HepG2 (cell line): Measurements from ENCODE around the gene MLN. TPM values are rescaled to one million over a fixed set of nuclear protein-coding genes. Genes with fewer than 3 reads are reported as not detected.
A peak's percentile ranks its signal among the peaks of the same experiment; 100 is the strongest.

Source experiments
- ARID4A ChIP-seq: sonication (generic); formaldehyde crosslinking; IDR thresholded peaks from 2 replicates; pipeline ENCODE4 v1.5.0; 2020; ENCODE audit warnings: mild to moderate bottlenecking, missing genetic modification reagents, borderline replicate concordance
- CEBPZ ChIP-seq: IDR thresholded peaks from 2 replicates; pipeline ENCODE4 v1.6.1; 2012; ENCODE audit warnings: low read length, improper control_type of control experiment
- ELK4 ChIP-seq: sonication (generic); formaldehyde crosslinking; IDR thresholded peaks from 2 replicates; pipeline ENCODE4 v1.9.0; 2021; ENCODE audit warnings: missing genetic modification reagents, borderline replicate concordance
- FOXA3 ChIP-seq: IDR thresholded peaks from 2 replicates; pipeline ENCODE4 v1.6.1; 2016; ENCODE audit warnings: missing genetic modification reagents, missing compliant biosample characterization
- GFI1 ChIP-seq: sonication (generic); formaldehyde crosslinking; IDR thresholded peaks from 2 replicates; pipeline ENCODE4 v1.5.0; 2020; ENCODE audit warnings: missing genetic modification reagents, mild to moderate bottlenecking, borderline replicate concordance
- RFX3 ChIP-seq: IDR thresholded peaks from 2 replicates; pipeline ENCODE4 v1.6.1; 2016; ENCODE audit warnings: missing biosample characterization, missing genetic modification reagents
- SRSF9 ChIP-seq: fragments of 200-400 bp; formaldehyde crosslinking; IDR thresholded peaks from 2 replicates; pipeline ENCODE4 v1.6.1; 2018; ENCODE audit warnings: borderline replicate concordance, mild to moderate bottlenecking, low read depth, low read length; ENCODE audit not compliant: insufficient read depth, poor library complexity, severe bottlenecking
- ZFP62 ChIP-seq: sonication (generic); formaldehyde crosslinking; IDR thresholded peaks from 2 replicates; pipeline ENCODE4 v1.4.0; 2020; ENCODE audit warnings: missing genetic modification reagents
- ZSCAN20 ChIP-seq: sonication (generic); formaldehyde crosslinking; IDR thresholded peaks from 2 replicates; pipeline ENCODE4 v1.4.0; 2020; ENCODE audit warnings: missing genetic modification reagents, mild to moderate bottlenecking, borderline replicate concordance
- polyA plus RNA-seq, 8 experiments: library from polyadenylated mRNA; depleted of rRNA in 3 of 8; stranded (reverse) in 7 of 8; unstranded in 1 of 8; fragments of >200 nt; fragmentation: Illumina TruSeq in 4 of 8; extraction: Trizol in 4 of 8; gene quantifications; 2 replicates each; pipeline versions ENCODE4 v1.2.1 to v1.2.3, GENCODE V29; 2011 to 2016; ENCODE audit warnings: low read depth in 4 of 8, missing spikeins in 1 of 8, mixed read lengths in 1 of 8; ENCODE audit not compliant: insufficient read depth in 1 of 8
- total RNA-seq, 5 experiments: library from RNA; depleted of rRNA; stranded (reverse); fragments of >200 nt; fragmentation: Illumina TruSeq; extraction: Trizol; gene quantifications; 2 replicates each; pipeline ENCODE4 v1.2.3, GENCODE V29; 2016; ENCODE audit warnings: low read depth in 1 of 5

MLN gene
- total and polyA plus RNA-seq, 2 of the 13 experiments (the other 11 are each of a cell fraction or from before 2014, with no cell fraction given), result not detected

GRCh38 chr6:33758815-33759216 lies 45.0 kb downstream of the MLN start (continued):
- no peak for TF ChIP-seq GFI1
- TF ChIP-seq ZSCAN20 (CRISPR knock-in tag), result no peak
- no peak for TF ChIP-seq ZFP62 (CRISPR knock-in tag)
- TF ChIP-seq SRSF9, result no peak
- TF ChIP-seq CEBPZ, result no peak
- TF ChIP-seq ELK4, result no peak
- no peak for TF ChIP-seq RFX3 (CRISPR knock-in tag)
- no peak for TF ChIP-seq ARID4A
- peak; percentile 76 for TF ChIP-seq FOXA3 (CRISPR knock-in tag)
- TF ChIP-seq, all 625 proteins: peak for 4
